Sciatic nerve (tissue), 2 donors: ENCODE measurements around the gene EIF2B2. TPM values are rescaled to one million over a fixed set of nuclear protein-coding genes. Genes with fewer than 3 reads are reported as not detected.
A peak's percentile ranks its signal among the peaks of the same experiment; 100 is the strongest.

ENCODE experiments used
- ATAC-seq: fragments of 200-7000 bp; cut with Tn5 transposase; one replicate; pipeline ENCODE4 v1.9.1; 2020; ENCODE audit warnings: mild to moderate bottlenecking, moderate library complexity
- DNase-seq: peaks from one replicate; pipeline ENCODE4 v3.0.0-alpha.2; 2020; ENCODE audit warnings: low spot score
- intact Hi-C: fragments of 100-400 bp; cut with DNase I; formaldehyde crosslinking; loops from one replicate; pipeline ENCODE4 v1.14.2; 2022
- total RNA-seq: library from RNA; stranded (reverse); fragmentation: NEBNext Ultra II Directional; extraction: Animal tissue kit (Norgen Biotek cat#: 25700); gene quantifications from one replicate; pipeline ENCODE4 v1.2.1, GENCODE V29; 2021
- donor health status: DM: no; HTN: no; CAD: no.
- donor health status: DM: no; HTN: no; CAD: no.

The EIF2B2 gene
- 30.8 TPM for total RNA-seq

- ATAC-seq (peak; percentile 100), DNase-seq (peak; percentile 98)
- intact Hi-C loops = no loop called here
Measured at GRCh38 chr14:75002392-75003249, at the start of gene EIF2B2. EIF2B2 (plus strand) TSS chr14:75002921; CDS start chr14:75002991, 70 bp downstream.

GRCh38 chr14:74953686-74954085 lies 49.0 kb upstream of the EIF2B2 start:
- DNase-seq (no peak), ATAC-seq (no peak)
- intact Hi-C loops = no loop called here

GRCh38 chr14:74954232-74954946 lies 48.3 kb upstream of the EIF2B2 start:
- no peak for DNase-seq
- intact Hi-C loops = no loop called here
- ATAC-seq = peak; percentile 12

- no peak for DNase-seq
- peak; percentile 3 for ATAC-seq
- intact Hi-C loops = no loop called here
Measured at GRCh38 chr14:74954947-74955228, 47.8 kb upstream of the EIF2B2 start.

GRCh38 chr14:74955229-74956026 lies 47.3 kb upstream of the EIF2B2 start, which contains the start of gene PGF:
PGF (minus strand) TSS chr14:74955597; CDS start chr14:74955242, 355 bp downstream.
- intact Hi-C loops = no loop called here
- DNase-seq (peak; percentile 81), ATAC-seq (peak; percentile 67)

- DNase-seq = no peak
- intact Hi-C loops = no loop called here
- ATAC-seq = peak; percentile 1
Measured at GRCh38 chr14:74956027-74956279, 46.8 kb upstream of the EIF2B2 start.

GRCh38 chr14:74956280-74957072 lies 46.2 kb upstream of the EIF2B2 start:
- intact Hi-C loops = no loop called here
- peak; percentile 14 for ATAC-seq
- DNase-seq = no peak

- intact Hi-C loops = no loop called here
- DNase-seq (no peak), ATAC-seq (no peak)
Measured at GRCh38 chr14:74959596-74960180, 43.0 kb upstream of the EIF2B2 start.

GRCh38 chr14:74960736-74961135 lies 42.0 kb upstream of the EIF2B2 start:
- intact Hi-C loops = no loop called here
- DNase-seq = no peak
- no peak for ATAC-seq

- no peak for ATAC-seq
- intact Hi-C loops = no loop called here
- DNase-seq = no peak
Measured at GRCh38 chr14:74961238-74961911, 41.3 kb upstream of the EIF2B2 start.

GRCh38 chr14:74962046-74962445 lies 40.7 kb upstream of the EIF2B2 start:
- no peak for DNase-seq
- ATAC-seq = no peak
- intact Hi-C loops = no loop called here

GRCh38 chr14:74962493-74962892 lies 40.2 kb upstream of the EIF2B2 start:
- intact Hi-C loops = no loop called here
- DNase-seq (no peak), ATAC-seq (no peak)

GRCh38 chr14:74963178-74963704 lies 39.5 kb upstream of the EIF2B2 start:
- DNase-seq (no peak), ATAC-seq (no peak)
- intact Hi-C loops = no loop called here

- ATAC-seq (peak; percentile 14), DNase-seq (no peak)
- intact Hi-C loops = no loop called here
Measured at GRCh38 chr14:74963705-74964271, 38.9 kb upstream of the EIF2B2 start.

GRCh38 chr14:74964787-74965485 lies 37.8 kb upstream of the EIF2B2 start:
- ATAC-seq (no peak), DNase-seq (no peak)
- intact Hi-C loops = no loop called here

- intact Hi-C loops = no loop called here
- ATAC-seq (no peak), DNase-seq (no peak)
Measured at GRCh38 chr14:74965486-74966153, 37.1 kb upstream of the EIF2B2 start.

GRCh38 chr14:74968811-74969210 lies 33.9 kb upstream of the EIF2B2 start:
- ATAC-seq (no peak), DNase-seq (no peak)
- intact Hi-C loops = no loop called here
